Measurements from ENCODE around the gene AADACL3. TPM values are rescaled to one million over a fixed set of nuclear protein-coding genes. Genes with fewer than 3 reads are reported as not detected.

AADACL3 gene
- total RNA-seq, 2 donors from 2014 or later = not detected

GRCh38 chr1:12771186-12771585, 55.3 kb downstream of the AADACL3 start:
- H3K4me1 ChIP-seq = no peaks in the 10 kb centered on the region
- no peaks in the 10 kb centered on the region for H3K36me3 ChIP-seq
- peak; percentile 42 for DNase-seq (ENCODE audit: low spot score)
- no peak overlapping the region for H3K4me3 ChIP-seq
- H3K9me3 ChIP-seq = no peaks in the 10 kb centered on the region
- H3K27me3 ChIP-seq = no peaks in the 10 kb centered on the region
- no peak for TF ChIP-seq CTCF (IDR thresholded peaks at IDR 0.05)
- H3K27ac ChIP-seq = no peak overlapping the region

GRCh38 chr1:12772520-12772919, 56.6 kb downstream of the AADACL3 start:
- Histone ChIP-seq H3K4me3 (no peak overlapping the region), H3K36me3 (no peaks in the 10 kb centered on the region), H3K27me3 (no peaks in the 10 kb centered on the region), H3K27ac (no peak overlapping the region), H3K9me3 (no peaks in the 10 kb centered on the region), H3K4me1 (no peaks in the 10 kb centered on the region)
- DNase-seq (ENCODE audit: low spot score) = peak; percentile 16
- TF ChIP-seq CTCF (IDR thresholded peaks at IDR 0.05) = no peak

GRCh38 chr1:12773438-12773837, 57.5 kb downstream of the AADACL3 start, which contains the start of gene PRAMEF12:
PRAMEF12 (plus strand) TSS chr1:12773738; CDS start chr1:12774868, 1,130 bp downstream.
- H3K4me1 ChIP-seq = no peaks in the 10 kb centered on the region
- no peak for DNase-seq (ENCODE audit: low spot score)
- H3K9me3 ChIP-seq = no peaks in the 10 kb centered on the region
- no peak within 1 kb of the TSS for H3K4me3 ChIP-seq
- H3K27ac ChIP-seq = no peak within 1 kb of the TSS
- H3K36me3 ChIP-seq = no peaks in the 10 kb centered on the region
- no peaks in the 10 kb centered on the region for H3K27me3 ChIP-seq
- TF ChIP-seq CTCF (IDR thresholded peaks at IDR 0.05) = no peak

- Histone ChIP-seq H3K9me3 (no peaks in the 10 kb centered on the region), H3K27me3 (no peaks in the 10 kb centered on the region), H3K4me1 (no peaks in the 10 kb centered on the region), H3K4me3 (no peak overlapping the region), H3K27ac (no peak overlapping the region), H3K36me3 (no peaks in the 10 kb centered on the region)
- no peak for TF ChIP-seq CTCF (IDR thresholded peaks at IDR 0.05)
- DNase-seq (ENCODE audit: low spot score) = peak; percentile 38
Observed at GRCh38 chr1:12774801-12775345, 59.0 kb downstream of the AADACL3 start.

- no peak overlapping the region for H3K4me3 ChIP-seq
- H3K4me1 ChIP-seq = no peaks in the 10 kb centered on the region
- H3K36me3 ChIP-seq = no peaks in the 10 kb centered on the region
- H3K27me3 ChIP-seq = no peaks in the 10 kb centered on the region
- H3K9me3 ChIP-seq = no peaks in the 10 kb centered on the region
- H3K27ac ChIP-seq = no peak overlapping the region
- peak; percentile 38 for DNase-seq (ENCODE audit: low spot score)
- no peak for TF ChIP-seq CTCF (IDR thresholded peaks at IDR 0.05)
Observed at GRCh38 chr1:12775443-12775842, 59.5 kb downstream of the AADACL3 start.
